Pericardium fibroblast (primary cell): ENCODE measurements around the gene PDE9A. TPM values are rescaled to one million over a fixed set of nuclear protein-coding genes. Genes with fewer than 3 reads are reported as not detected.

Experiments used
- total RNA-seq: library from RNA; depleted of rRNA; stranded (reverse); fragments of >200 nt; gene quantifications from 2 replicates; pipeline ENCODE4 v1.2.3, GENCODE V29; 2015

Gene PDE9A
- total RNA-seq: 0.17 and 1.1 TPM in 2 replicates

GRCh38 chr21:42653231-42654061 lies at the start of gene PDE9A:
Gene PDE9A, plus strand, starts transcription at chr21:42653621. Its CDS starts 194 bp downstream, at chr21:42653815.

Other genes starting within 250 kb of the PDE9A start
- not detected in 2 replicates for gene UBASH3A, start 249.7 kb upstream of the PDE9A start, total RNA-seq
- 0.23 TPM in 1 of 2 replicates, not detected in the other for gene RSPH1, start 157.4 kb upstream of the PDE9A start, total RNA-seq
- 1.1 and 1.4 TPM in 2 replicates for gene SLC37A1, start 139.8 kb upstream of the PDE9A start, total RNA-seq
- gene WDR4, start 225.9 kb downstream of the PDE9A start, total RNA-seq: 1.5 and 3.0 TPM in 2 replicates
- gene NDUFV3, start 239.7 kb downstream of the PDE9A start, total RNA-seq: 44.3 and 48.9 TPM in 2 replicates